Measurements from ENCODE around the gene C9orf43. TPM values are rescaled to one million over a fixed set of nuclear protein-coding genes. Genes with fewer than 3 reads are reported as not detected.

C9orf43 gene
- total and polyA plus RNA-seq, 9 of the 15 experiments (the other 6 are each of a cell fraction or from before 2014, with no cell fraction given), result 0.21 to 0.58 (median 0.33) TPM

DNA sequence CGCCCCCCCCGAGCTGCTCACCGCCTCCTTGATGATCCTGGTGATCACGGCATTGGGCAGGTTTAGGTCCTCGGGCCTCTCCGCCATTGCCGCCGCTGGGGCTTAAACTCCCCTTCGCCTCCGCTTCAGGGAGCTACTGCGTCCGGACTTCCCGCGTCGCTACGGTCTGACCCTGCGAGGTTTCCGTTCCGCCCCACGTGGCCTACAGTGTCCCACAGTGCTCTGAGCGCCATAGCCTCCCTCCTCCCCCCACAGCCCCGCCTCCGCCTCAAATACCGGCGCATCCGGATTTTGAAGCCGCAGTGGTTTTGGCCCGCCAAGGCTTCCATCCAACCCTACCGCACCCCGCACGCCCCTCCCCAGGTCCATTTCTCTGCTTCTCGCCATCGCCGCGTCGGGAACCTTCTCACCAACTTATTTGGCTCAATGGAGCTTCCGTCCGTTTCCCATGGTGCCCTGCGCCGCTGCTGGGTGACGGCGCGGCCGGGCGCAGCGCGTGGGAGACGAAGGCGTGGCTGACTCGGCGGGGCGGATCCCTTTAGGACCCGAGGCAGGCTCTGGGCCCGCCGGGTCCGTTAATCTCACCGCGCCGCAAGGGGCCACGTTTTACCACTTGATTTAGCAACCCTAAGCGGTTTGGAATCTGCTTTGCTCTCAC lies at the start of gene C9orf43, which contains the start of gene POLE3 (continued):
- TF ChIP-seq EGR1 (conservative IDR thresholded peaks at IDR 0.05) (peak; percentile 94), SREBF1 (IDR thresholded peaks at IDR 0.05; ENCODE audit: borderline replicate concordance, low read depth, low read length) (no peak), FOSL1 (tag; conservative IDR thresholded peaks at IDR 0.05) (peak; percentile 56; the same call in 1 of the 2 replicates), ZNF644 (tag; IDR thresholded peaks at IDR 0.05; ENCODE audit: low read depth) (no peak), NFRKB (IDR thresholded peaks at IDR 0.05; ENCODE audit: low read depth) (peak; percentile 94), CREB1 (IDR thresholded peaks at IDR 0.05) (peak; percentile 72), CREB1 (CRISPR knock-in tag; IDR thresholded peaks at IDR 0.05) (peak; percentile 84), CSDE1 (IDR thresholded peaks at IDR 0.05) (no peak), HSF4 (CRISPR knock-in tag; IDR thresholded peaks at IDR 0.05; ENCODE audit: borderline replicate concordance) (no peak), GTF2A2 (tag; IDR thresholded peaks at IDR 0.05) (no peak), TBL1XR1 (IDR thresholded peaks at IDR 0.05; ENCODE audit: low read length in 2 of 2) (no peak), MED1 (CRISPR knock-in tag; IDR thresholded peaks at IDR 0.05; ENCODE audit: borderline replicate concordance) (no peak), NCOR1 (IDR thresholded peaks at IDR 0.05) (peak; percentile 47; the same call in 1 of the 2 replicates), SLC30A9 (CRISPR knock-in tag; IDR thresholded peaks at IDR 0.05) (no peak), ILK (tag; IDR thresholded peaks at IDR 0.05; ENCODE audit: borderline replicate concordance, low read depth) (no peak), FOXA3 (CRISPR knock-in tag; conservative IDR thresholded peaks at IDR 0.05 in 1 of 2, IDR thresholded peaks at IDR 0.05 in 1 of 2) (peak in 1 of 2 experiments; percentile 37; a peak in 1 of 4 replicates), ILF3 (IDR thresholded peaks at IDR 0.05; ENCODE audit: borderline replicate concordance) (no peak), ZNF445 (CRISPR knock-in tag; IDR thresholded peaks at IDR 0.05; ENCODE audit: low read depth) (no peak), CREM (IDR thresholded peaks at IDR 0.05; ENCODE audit: low read depth) (peak; percentile 84), CHCHD3 (CRISPR knock-in tag; IDR thresholded peaks at IDR 0.05) (no peak), KAT7 (CRISPR knock-in tag; IDR thresholded peaks at IDR 0.05; ENCODE audit: borderline replicate concordance) (no peak), SNAPC5 (CRISPR knock-in tag; IDR thresholded peaks at IDR 0.05) (no peak), MXI1 (IDR thresholded peaks at IDR 0.05; ENCODE audit: low read depth, low read length) (peak; percentile 37; the same call in 1 of the 2 replicates), CCNT2 (IDR thresholded peaks at IDR 0.05; ENCODE audit: borderline replicate concordance, extremely low read depth, insufficient read length, low read depth, low read length) (peak; percentile 82), ZBTB1 (CRISPR knock-in tag; IDR thresholded peaks at IDR 0.05; ENCODE audit: borderline replicate concordance, low read depth) (peak; percentile 43; the same call in 1 of the 2 replicates), RBFOX2 (IDR thresholded peaks at IDR 0.05; ENCODE audit: low read depth, low read length) (peak; percentile 99), NFE2 (IDR thresholded peaks at IDR 0.05; ENCODE audit: low read depth) (peak; percentile 49)
- TF ChIP-seq, protein P1, sequence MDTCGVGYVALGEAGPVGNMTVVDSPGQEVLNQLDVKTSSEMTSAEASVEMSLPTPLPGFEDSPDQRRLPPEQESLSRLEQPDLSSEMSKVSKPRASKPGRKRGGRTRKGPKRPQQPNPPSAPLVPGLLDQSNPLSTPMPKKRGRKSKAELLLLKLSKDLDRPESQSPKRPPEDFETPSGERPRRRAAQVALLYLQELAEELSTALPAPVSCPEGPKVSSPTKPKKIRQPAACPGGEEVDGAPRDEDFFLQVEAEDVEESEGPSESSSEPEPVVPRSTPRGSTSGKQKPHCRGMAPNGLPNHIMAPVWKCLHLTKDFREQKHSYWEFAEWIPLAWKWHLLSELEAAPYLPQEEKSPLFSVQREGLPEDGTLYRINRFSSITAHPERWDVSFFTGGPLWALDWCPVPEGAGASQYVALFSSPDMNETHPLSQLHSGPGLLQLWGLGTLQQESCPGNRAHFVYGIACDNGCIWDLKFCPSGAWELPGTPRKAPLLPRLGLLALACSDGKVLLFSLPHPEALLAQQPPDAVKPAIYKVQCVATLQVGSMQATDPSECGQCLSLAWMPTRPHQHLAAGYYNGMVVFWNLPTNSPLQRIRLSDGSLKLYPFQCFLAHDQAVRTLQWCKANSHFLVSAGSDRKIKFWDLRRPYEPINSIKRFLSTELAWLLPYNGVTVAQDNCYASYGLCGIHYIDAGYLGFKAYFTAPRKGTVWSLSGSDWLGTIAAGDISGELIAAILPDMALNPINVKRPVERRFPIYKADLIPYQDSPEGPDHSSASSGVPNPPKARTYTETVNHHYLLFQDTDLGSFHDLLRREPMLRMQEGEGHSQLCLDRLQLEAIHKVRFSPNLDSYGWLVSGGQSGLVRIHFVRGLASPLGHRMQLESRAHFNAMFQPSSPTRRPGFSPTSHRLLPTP (IDR thresholded peaks at IDR 0.05; ENCODE audit: borderline replicate concordance, extremely low read depth, insufficient read length), result no peak
